ENCODE measurements around the gene SARNP.

DNA sequence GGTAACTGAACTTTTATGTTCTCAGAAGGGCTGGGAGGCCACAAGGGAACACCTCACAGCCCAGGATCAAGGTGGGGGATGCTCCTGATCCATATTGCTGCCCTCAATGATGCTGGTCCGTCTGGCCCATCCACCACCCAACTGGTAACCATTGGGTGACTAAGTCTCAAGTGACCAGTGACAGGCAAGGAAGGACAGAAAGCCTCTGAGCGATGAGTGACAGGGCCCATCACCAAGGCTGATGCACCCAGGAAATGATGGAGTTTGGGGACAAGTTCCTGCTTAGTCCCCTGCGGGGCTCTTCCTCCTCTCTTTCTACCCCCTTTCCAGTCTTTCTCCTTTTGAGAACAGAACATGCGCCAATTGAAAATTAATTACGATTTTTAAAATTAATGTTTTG, 27.8 kb upstream of the SARNP start:
- TF ChIP-seq EZH2 (IDR thresholded peaks at IDR 0.05; ENCODE audit: borderline replicate concordance) = no peak
- TF ChIP-seq, protein P1, sequence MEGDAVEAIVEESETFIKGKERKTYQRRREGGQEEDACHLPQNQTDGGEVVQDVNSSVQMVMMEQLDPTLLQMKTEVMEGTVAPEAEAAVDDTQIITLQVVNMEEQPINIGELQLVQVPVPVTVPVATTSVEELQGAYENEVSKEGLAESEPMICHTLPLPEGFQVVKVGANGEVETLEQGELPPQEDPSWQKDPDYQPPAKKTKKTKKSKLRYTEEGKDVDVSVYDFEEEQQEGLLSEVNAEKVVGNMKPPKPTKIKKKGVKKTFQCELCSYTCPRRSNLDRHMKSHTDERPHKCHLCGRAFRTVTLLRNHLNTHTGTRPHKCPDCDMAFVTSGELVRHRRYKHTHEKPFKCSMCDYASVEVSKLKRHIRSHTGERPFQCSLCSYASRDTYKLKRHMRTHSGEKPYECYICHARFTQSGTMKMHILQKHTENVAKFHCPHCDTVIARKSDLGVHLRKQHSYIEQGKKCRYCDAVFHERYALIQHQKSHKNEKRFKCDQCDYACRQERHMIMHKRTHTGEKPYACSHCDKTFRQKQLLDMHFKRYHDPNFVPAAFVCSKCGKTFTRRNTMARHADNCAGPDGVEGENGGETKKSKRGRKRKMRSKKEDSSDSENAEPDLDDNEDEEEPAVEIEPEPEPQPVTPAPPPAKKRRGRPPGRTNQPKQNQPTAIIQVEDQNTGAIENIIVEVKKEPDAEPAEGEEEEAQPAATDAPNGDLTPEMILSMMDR (IDR thresholded peaks at IDR 0.05; ENCODE audit: poor library complexity) = no peak
- no peak for TF ChIP-seq EZH2phosphoT487 (IDR thresholded peaks at IDR 0.05; ENCODE audit: low read depth, severe bottlenecking, unreplicated experiment)

Data from hepatocyte (in vitro differentiated cells).